Smooth muscle cell of the coronary artery (primary cell): ENCODE results near the gene TTC17. TPM values are rescaled to one million over a fixed set of nuclear protein-coding genes. Genes with fewer than 3 reads are reported as not detected.

ENCODE experiments used
- total RNA-seq: library from RNA; depleted of rRNA; stranded (reverse); fragments of >200 nt; gene quantifications from 2 replicates; pipeline ENCODE4 v1.2.3, GENCODE V29; 2014; ENCODE audit warnings: low replicate concordance

TTC17 gene, protein sequence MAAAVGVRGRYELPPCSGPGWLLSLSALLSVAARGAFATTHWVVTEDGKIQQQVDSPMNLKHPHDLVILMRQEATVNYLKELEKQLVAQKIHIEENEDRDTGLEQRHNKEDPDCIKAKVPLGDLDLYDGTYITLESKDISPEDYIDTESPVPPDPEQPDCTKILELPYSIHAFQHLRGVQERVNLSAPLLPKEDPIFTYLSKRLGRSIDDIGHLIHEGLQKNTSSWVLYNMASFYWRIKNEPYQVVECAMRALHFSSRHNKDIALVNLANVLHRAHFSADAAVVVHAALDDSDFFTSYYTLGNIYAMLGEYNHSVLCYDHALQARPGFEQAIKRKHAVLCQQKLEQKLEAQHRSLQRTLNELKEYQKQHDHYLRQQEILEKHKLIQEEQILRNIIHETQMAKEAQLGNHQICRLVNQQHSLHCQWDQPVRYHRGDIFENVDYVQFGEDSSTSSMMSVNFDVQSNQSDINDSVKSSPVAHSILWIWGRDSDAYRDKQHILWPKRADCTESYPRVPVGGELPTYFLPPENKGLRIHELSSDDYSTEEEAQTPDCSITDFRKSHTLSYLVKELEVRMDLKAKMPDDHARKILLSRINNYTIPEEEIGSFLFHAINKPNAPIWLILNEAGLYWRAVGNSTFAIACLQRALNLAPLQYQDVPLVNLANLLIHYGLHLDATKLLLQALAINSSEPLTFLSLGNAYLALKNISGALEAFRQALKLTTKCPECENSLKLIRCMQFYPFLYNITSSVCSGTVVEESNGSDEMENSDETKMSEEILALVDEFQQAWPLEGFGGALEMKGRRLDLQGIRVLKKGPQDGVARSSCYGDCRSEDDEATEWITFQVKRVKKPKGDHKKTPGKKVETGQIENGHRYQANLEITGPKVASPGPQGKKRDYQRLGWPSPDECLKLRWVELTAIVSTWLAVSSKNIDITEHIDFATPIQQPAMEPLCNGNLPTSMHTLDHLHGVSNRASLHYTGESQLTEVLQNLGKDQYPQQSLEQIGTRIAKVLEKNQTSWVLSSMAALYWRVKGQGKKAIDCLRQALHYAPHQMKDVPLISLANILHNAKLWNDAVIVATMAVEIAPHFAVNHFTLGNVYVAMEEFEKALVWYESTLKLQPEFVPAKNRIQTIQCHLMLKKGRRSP
- 45.6 and 48.2 TPM in 2 replicates for total RNA-seq

GRCh38 chr11:43358801-43359421 is at the start of gene TTC17:
TSS of gene TTC17 (plus strand) at chr11:43358920. CDS start at chr11:43358955, 35 bp downstream.

DNA sequence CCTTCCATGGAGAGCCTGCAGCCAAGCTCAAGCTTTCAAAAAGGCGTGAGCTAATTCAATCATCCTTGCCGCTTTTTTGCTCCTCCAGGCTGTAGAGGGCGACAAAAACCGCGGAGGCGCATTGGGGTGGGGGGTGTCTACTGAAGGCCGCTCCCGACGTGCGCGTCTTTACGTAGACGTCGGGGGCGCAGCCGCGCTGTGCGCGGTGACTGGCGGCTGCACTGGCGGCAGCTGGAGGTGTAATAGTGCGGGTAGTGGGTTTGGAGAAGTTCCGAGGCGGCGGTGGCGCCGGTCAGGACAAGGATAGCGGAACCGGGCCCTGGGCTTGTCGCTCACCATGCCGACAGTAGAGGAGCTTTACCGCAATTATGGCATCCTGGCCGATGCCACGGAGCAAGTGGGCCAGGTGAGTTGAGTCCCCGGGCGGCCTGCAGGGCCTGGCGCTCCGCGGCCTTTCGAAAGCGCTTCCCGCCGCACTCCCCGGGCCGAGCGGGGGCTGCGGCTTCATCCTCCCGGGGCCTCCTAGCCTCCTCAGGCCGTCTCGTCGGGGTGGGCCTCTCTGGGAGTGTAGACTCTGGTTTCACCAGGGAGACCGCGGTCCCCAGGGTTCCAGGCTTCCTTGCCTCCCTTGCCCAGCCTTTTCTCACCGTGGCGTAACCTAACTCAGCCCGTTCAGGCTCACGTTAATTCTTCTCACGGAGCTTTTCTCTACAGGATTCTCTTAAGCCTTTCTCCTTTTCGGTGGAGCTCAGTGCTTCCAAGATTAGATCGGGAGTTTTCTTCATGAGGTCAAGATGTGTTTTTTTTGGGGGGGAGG is 46.7 kb upstream of the TTC17 start, which contains the start of gene API5:
Gene API5 (plus strand): TSS at position 206 of the 817 bp plus-strand sequence. CDS start 132 bp downstream, at position 338.

Other genes starting within 250 kb of the TTC17 start
- gene API5, start 46.9 kb upstream of the TTC17 start, total RNA-seq, result 39.1 and 56.4 TPM in 2 replicates